ENCODE results near the gene USP11. TPM values are rescaled to one million over a fixed set of nuclear protein-coding genes. Genes with fewer than 3 reads are reported as not detected.

The USP11 gene
- total RNA-seq, 1 experiment from 2014 or later, result 62.0 TPM

GRCh38 chrX:47186096-47186740 is 46.6 kb upstream of the USP11 start:
- H3K4me1 ChIP-seq (ENCODE audit: control insufficient read depth in 1 of 2, insufficient read depth in 2 of 2, low read length in 2 of 2), result peaks cover 0 to 5% of the 10 kb centered on the region in 2 experiments; a peak in 2 of 4 replicates
- no peak for DNase-seq (ENCODE audit: low read depth, low spot score)
- ChIA-PET POLR2A (no interaction called here), RAD21 (ENCODE audit: low non-redundant PET in 1 of 2, low total read pairs in 2 of 2, uncharacterized antibody in 2 of 2, unreplicated experiment in 2 of 2) (no interaction called here), CTCF (no interaction called here)
- intact Hi-C loops (cut with micrococcal nuclease), result no loop called here
- no peak for TF ChIP-seq POLR2A (IDR thresholded peaks at IDR 0.05; ENCODE audit: borderline replicate concordance, extremely low read depth, insufficient read depth, insufficient read length)
- TF ChIP-seq, protein P1, sequence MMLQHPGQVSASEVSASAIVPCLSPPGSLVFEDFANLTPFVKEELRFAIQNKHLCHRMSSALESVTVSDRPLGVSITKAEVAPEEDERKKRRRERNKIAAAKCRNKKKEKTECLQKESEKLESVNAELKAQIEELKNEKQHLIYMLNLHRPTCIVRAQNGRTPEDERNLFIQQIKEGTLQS (IDR thresholded peaks at IDR 0.05), result no peak
- no peak for TF ChIP-seq SP1 (IDR thresholded peaks at IDR 0.05; ENCODE audit: low read depth)
- no peak for TF ChIP-seq CEBPB (IDR thresholded peaks at IDR 0.05; ENCODE audit: low read depth)
- no peak for TF ChIP-seq FOSL1 (IDR thresholded peaks at IDR 0.05; ENCODE audit: low read depth)
- TF ChIP-seq, protein P2, sequence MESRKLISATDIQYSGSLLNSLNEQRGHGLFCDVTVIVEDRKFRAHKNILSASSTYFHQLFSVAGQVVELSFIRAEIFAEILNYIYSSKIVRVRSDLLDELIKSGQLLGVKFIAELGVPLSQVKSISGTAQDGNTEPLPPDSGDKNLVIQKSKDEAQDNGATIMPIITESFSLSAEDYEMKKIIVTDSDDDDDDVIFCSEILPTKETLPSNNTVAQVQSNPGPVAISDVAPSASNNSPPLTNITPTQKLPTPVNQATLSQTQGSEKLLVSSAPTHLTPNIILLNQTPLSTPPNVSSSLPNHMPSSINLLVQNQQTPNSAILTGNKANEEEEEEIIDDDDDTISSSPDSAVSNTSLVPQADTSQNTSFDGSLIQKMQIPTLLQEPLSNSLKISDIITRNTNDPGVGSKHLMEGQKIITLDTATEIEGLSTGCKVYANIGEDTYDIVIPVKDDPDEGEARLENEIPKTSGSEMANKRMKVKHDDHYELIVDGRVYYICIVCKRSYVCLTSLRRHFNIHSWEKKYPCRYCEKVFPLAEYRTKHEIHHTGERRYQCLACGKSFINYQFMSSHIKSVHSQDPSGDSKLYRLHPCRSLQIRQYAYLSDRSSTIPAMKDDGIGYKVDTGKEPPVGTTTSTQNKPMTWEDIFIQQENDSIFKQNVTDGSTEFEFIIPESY (IDR thresholded peaks at IDR 0.05; ENCODE audit: extremely low read depth, insufficient replicate concordance, low read length), result no peak
- TF ChIP-seq, protein P3, sequence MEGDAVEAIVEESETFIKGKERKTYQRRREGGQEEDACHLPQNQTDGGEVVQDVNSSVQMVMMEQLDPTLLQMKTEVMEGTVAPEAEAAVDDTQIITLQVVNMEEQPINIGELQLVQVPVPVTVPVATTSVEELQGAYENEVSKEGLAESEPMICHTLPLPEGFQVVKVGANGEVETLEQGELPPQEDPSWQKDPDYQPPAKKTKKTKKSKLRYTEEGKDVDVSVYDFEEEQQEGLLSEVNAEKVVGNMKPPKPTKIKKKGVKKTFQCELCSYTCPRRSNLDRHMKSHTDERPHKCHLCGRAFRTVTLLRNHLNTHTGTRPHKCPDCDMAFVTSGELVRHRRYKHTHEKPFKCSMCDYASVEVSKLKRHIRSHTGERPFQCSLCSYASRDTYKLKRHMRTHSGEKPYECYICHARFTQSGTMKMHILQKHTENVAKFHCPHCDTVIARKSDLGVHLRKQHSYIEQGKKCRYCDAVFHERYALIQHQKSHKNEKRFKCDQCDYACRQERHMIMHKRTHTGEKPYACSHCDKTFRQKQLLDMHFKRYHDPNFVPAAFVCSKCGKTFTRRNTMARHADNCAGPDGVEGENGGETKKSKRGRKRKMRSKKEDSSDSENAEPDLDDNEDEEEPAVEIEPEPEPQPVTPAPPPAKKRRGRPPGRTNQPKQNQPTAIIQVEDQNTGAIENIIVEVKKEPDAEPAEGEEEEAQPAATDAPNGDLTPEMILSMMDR (IDR thresholded peaks at IDR 0.05 in 2 of 3, conservative IDR thresholded peaks at IDR 0.05 in 1 of 3; ENCODE audit: borderline replicate concordance in 1 of 3, insufficient read depth in 1 of 3, low read depth in 2 of 3, low read length in 2 of 3), result no peak
- TF ChIP-seq ELF1 (IDR thresholded peaks at IDR 0.05; ENCODE audit: borderline replicate concordance, low read depth), result no peak
- no peak for TF ChIP-seq RAD21 (IDR thresholded peaks at IDR 0.05; ENCODE audit: low read depth)
- no peak for TF ChIP-seq POLR2AphosphoS5 (IDR thresholded peaks at IDR 0.05; ENCODE audit: low read depth, low read length)
- TF ChIP-seq SRF (IDR thresholded peaks at IDR 0.05; ENCODE audit: low read depth), result no peak
- no peak for TF ChIP-seq JUND (IDR thresholded peaks at IDR 0.05)
- TF ChIP-seq CBX3 (IDR thresholded peaks at IDR 0.05; ENCODE audit: low read depth), result no peak
- TF ChIP-seq YY1 (IDR thresholded peaks at IDR 0.05; ENCODE audit: extremely low read depth, insufficient replicate concordance, low read depth, low read length), result no peak
- no peak for TF ChIP-seq ZNF274 (IDR thresholded peaks at IDR 0.05; ENCODE audit: low read depth, low read length)
- no peaks in the 10 kb centered on the region; a peak in 1 of 4 replicates for H3K36me3 ChIP-seq (ENCODE audit: control insufficient read depth in 1 of 2, insufficient read depth in 2 of 2, low read length in 2 of 2)
- H2AFZ ChIP-seq (ENCODE audit: low read depth, low read length, poor library complexity, severe bottlenecking), result no peak overlapping the region
- ATAC-seq, result no peak
- BruUV-seq (replicated peaks), result TSS peak; percentile 54
- H3K4me3 ChIP-seq (replicated peaks in 1 of 2; ENCODE audit: low read depth in 1 of 2, low read length in 2 of 2), result no peak overlapping the region
- no peak overlapping the region for H3K4me2 ChIP-seq (ENCODE audit: low read length)
- no peaks in the 10 kb centered on the region for H3K9me2 ChIP-seq (ENCODE audit: insufficient read depth)
- no peaks in the 10 kb centered on the region for H4K20me1 ChIP-seq (ENCODE audit: insufficient read depth)
- H3K9me3 ChIP-seq (ENCODE audit: control insufficient read depth in 1 of 2, insufficient read depth in 1 of 2, low read depth in 1 of 2, low read length in 2 of 2), result no peaks in the 10 kb centered on the region
- H3K9ac ChIP-seq (ENCODE audit: low read length), result no peak overlapping the region
- no peak overlapping the region for H3K27ac ChIP-seq (ENCODE audit: low read depth, low read length)
- H3K27me3 ChIP-seq (ENCODE audit: insufficient read depth, low read length), result no peaks in the 10 kb centered on the region
- peaks cover 6% of the 10 kb centered on the region; the same call in 1 of the 2 replicates for H3K79me2 ChIP-seq (ENCODE audit: insufficient read depth, low read length)
